Activated CD4-positive, alpha-beta memory T cell treated with anti-CD3 and anti-CD28 coated beads for 36 hours (primary cell): ENCODE data around the gene CDC27. TPM values are rescaled to one million over a fixed set of nuclear protein-coding genes. Genes with fewer than 3 reads are reported as not detected.
"Not testable (repeated sequence)": the region's sequence is repeated elsewhere in the genome, so short reads cannot be mapped to it uniquely, and the experiment has no call there.

ENCODE experiments used
- CTCF ChIA-PET: fragments of 350-600 bp; sonication (Branson Sonifier 250); formaldehyde crosslinking; loops from one replicate; lab custom pipeline; 2021; ENCODE audit warnings: antibody characterized with exemption, inconsistent platforms; lab: Charles Lee
- POLR2A ChIA-PET: fragments of 350-600 bp; sonication (Branson Sonifier 250); formaldehyde crosslinking; loops from one replicate; lab custom pipeline; 2021; ENCODE audit warnings: antibody characterized with exemption; lab: Charles Lee
- DNase-seq: peaks from one replicate; pipeline ENCODE4 v3.0.0-alpha.2; 2020
- H3K27ac Mint-ChIP-seq: one replicate; pipeline ENCODE4 v1.8.0; 2021; ENCODE audit warnings: mixed read lengths
- H3K27me3 Mint-ChIP-seq: one replicate; pipeline ENCODE4 v1.8.0; 2021; ENCODE audit warnings: mixed read lengths
- H3K36me3 Mint-ChIP-seq: one replicate; pipeline ENCODE4 v1.8.0; 2021; ENCODE audit warnings: mixed read lengths
- H3K4me1 Mint-ChIP-seq: one replicate; pipeline ENCODE4 v1.8.0; 2021; ENCODE audit warnings: low read depth, mixed read lengths
- H3K4me3 Mint-ChIP-seq: one replicate; pipeline ENCODE4 v1.8.0; 2021; ENCODE audit warnings: mild to moderate bottlenecking, mixed read lengths
- H3K9me3 Mint-ChIP-seq: one replicate; pipeline ENCODE4 v1.8.0; 2021; ENCODE audit warnings: mixed read lengths
- intact Hi-C: fragments of 100-400 bp; cut with micrococcal nuclease; formaldehyde crosslinking; loops from one replicate; pipeline ENCODE4 v1.15.1; 2023
- total RNA-seq, 2 experiments: library from RNA; stranded (reverse); gene quantifications; one replicate each; pipeline ENCODE4 v1.2.3, GENCODE V29; 2021

Gene CDC27
- total RNA-seq, 2 experiments from 2014 or later: 113 to 133 TPM

GRCh38 chr17:47165137-47165536 is 24.0 kb downstream of the CDC27 start:
- intact Hi-C loops: no loop called here
- no peak for DNase-seq
- H3K4me1 Mint-ChIP-seq: peaks cover 17% of the 10 kb centered on the region
- no peak overlapping the region for H3K27ac Mint-ChIP-seq
- H3K27me3 Mint-ChIP-seq: no peaks in the 10 kb centered on the region
- H3K36me3 Mint-ChIP-seq: peaks cover 31% of the 10 kb centered on the region
- ChIA-PET POLR2A (no interaction called here), CTCF (no interaction called here)
- H3K4me3 Mint-ChIP-seq: no peak overlapping the region
- no peaks in the 10 kb centered on the region for H3K9me3 Mint-ChIP-seq

GRCh38 chr17:47164263-47164662 is 24.8 kb downstream of the CDC27 start:
- no peaks in the 10 kb centered on the region for H3K9me3 Mint-ChIP-seq
- ChIA-PET POLR2A (no interaction called here), CTCF (no interaction called here)

DNA sequence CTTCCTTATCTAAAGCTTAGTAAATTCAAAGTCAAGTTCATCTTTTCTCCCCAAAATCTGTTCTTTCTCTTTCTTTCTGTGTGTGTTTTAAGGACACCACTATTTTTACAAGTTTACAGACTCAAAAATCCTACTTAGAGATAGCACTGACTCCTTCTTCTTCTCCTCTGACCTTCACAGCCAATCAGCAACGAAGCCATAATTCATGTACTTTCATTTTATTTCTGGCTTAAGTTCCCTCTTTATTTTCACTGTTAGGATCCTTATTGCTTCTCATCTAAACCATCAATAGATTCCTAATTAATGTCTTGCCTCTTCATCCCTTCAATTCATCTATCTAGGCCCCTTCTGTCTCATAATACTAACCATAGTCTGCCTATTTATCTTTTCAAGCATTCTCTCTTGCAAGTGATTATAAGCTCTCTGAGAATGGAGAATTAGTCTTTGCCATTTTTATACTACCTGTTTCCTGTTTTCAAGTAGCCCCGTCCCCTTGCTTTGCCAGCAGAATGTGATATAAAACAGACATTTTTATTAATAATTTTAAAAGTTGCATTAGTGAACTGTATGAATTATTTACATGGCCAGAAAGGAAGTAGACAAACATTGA is 27.0 kb downstream of the CDC27 start:
- POLR2A ChIA-PET: no interaction called here

More at GRCh38 chr17:47164263-47164662, 24.8 kb downstream of the CDC27 start:
- Mint-ChIP-seq H3K36me3 (peaks cover 28% of the 10 kb centered on the region), H3K4me1 (peaks cover 15% of the 10 kb centered on the region), H3K4me3 (no peak overlapping the region), H3K27ac (no peak overlapping the region), H3K27me3 (no peaks in the 10 kb centered on the region)
- intact Hi-C loops: no loop called here
- DNase-seq: no peak

DNA sequence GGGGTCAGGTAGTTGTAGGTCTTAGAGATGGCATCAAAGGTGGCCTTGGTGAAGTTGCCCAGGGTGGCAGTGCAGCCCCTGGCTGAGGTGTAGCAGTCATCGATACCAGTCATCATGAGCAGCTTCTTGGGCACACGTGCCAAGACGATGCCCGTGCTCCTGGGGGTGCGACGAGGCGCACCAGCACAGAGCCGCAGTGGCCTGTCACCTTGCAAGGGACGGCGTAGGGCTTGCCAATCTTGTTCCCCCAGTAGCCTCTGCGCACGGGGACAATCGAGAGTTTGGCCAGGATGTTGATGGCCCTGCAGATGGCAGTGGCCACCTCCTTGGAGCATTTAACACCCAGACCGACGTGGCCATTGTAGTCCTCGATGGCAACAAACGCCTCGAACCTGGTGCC is 29.8 kb downstream of the CDC27 start:
- peaks cover 26% of the 10 kb centered on the region for H3K36me3 Mint-ChIP-seq
- no peak overlapping the region for H3K4me3 Mint-ChIP-seq
- POLR2A ChIA-PET: no interaction called here
- no peaks in the 10 kb centered on the region for H3K9me3 Mint-ChIP-seq
- DNase-seq: no peak
- no peak overlapping the region for H3K27ac Mint-ChIP-seq
- H3K27me3 Mint-ChIP-seq: no peaks in the 10 kb centered on the region
- H3K4me1 Mint-ChIP-seq: peaks cover 15% of the 10 kb centered on the region
- CTCF ChIA-PET: no interaction called here
- intact Hi-C loops: no loop called here

More for the DNA sequence above, 27.0 kb downstream of the CDC27 start:
- DNase-seq: no peak
- intact Hi-C loops: no loop called here
- CTCF ChIA-PET: no interaction called here
- Mint-ChIP-seq H3K4me1 (peaks cover 15% of the 10 kb centered on the region), H3K36me3 (peaks cover 20% of the 10 kb centered on the region), H3K4me3 (no peak overlapping the region), H3K27ac (no peak overlapping the region), H3K27me3 (no peaks in the 10 kb centered on the region), H3K9me3 (no peaks in the 10 kb centered on the region)

- no peak overlapping the region for H3K4me3 Mint-ChIP-seq
- H3K27ac Mint-ChIP-seq: no peak overlapping the region
- no peaks in the 10 kb centered on the region for H3K4me1 Mint-ChIP-seq
- DNase-seq: no peak
- peaks cover 34% of the 10 kb centered on the region for H3K36me3 Mint-ChIP-seq
- H3K27me3 Mint-ChIP-seq: no peaks in the 10 kb centered on the region
- intact Hi-C loops: no loop called here
- POLR2A ChIA-PET: no interaction called here
- no peaks in the 10 kb centered on the region for H3K9me3 Mint-ChIP-seq
- CTCF ChIA-PET: no interaction called here
These were observed 43.7 kb downstream of the CDC27 start for GRCh38 chr17:47145351-47145750.

- no peaks in the 10 kb centered on the region for H3K4me1 Mint-ChIP-seq
- CTCF ChIA-PET: interaction anchor here (0.7 kb wide), 1 partner anchor 94 kb away, joined by 3 read pairs; no protein-coding TSS in a partner anchor
- POLR2A ChIA-PET: no interaction called here
- DNase-seq: no peak
- H3K9me3 Mint-ChIP-seq: no peaks in the 10 kb centered on the region
- H3K4me3 Mint-ChIP-seq: no peak overlapping the region
- intact Hi-C loops: no loop called here
- no peak overlapping the region for H3K27ac Mint-ChIP-seq
- H3K27me3 Mint-ChIP-seq: no peaks in the 10 kb centered on the region
- H3K36me3 Mint-ChIP-seq: peaks cover 36% of the 10 kb centered on the region
These were observed 53.9 kb downstream of the CDC27 start for GRCh38 chr17:47135235-47135634.

GRCh38 chr17:47134354-47134753 is 54.7 kb downstream of the CDC27 start:
- POLR2A ChIA-PET: not testable (repeated sequence)
- CTCF ChIA-PET: interaction anchor here (0.7 kb wide), 2 partner anchors 8 to 95 kb away, joined by 3 read pairs; no protein-coding TSS in a partner anchor
- H3K36me3 Mint-ChIP-seq: peaks cover 32% of the 10 kb centered on the region

GRCh38 chr17:47131761-47132160 is 57.3 kb downstream of the CDC27 start:
- intact Hi-C loops: no loop called here
- Mint-ChIP-seq H3K9me3 (no peaks in the 10 kb centered on the region), H3K27ac (no peak overlapping the region), H3K27me3 (no peaks in the 10 kb centered on the region), H3K4me3 (no peak overlapping the region), H3K36me3 (peaks cover 13% of the 10 kb centered on the region), H3K4me1 (no peaks in the 10 kb centered on the region)
- ChIA-PET CTCF (interaction anchor here (0.6 kb wide), 1 partner anchor 14 kb away, joined by 3 read pairs; no protein-coding TSS in a partner anchor), POLR2A (no interaction called here)
- DNase-seq: no peak

More at GRCh38 chr17:47134354-47134753, 54.7 kb downstream of the CDC27 start:
- DNase-seq, H3K4me1 Mint-ChIP-seq, H3K27me3 Mint-ChIP-seq, H3K27ac Mint-ChIP-seq, intact Hi-C loops, H3K9me3 Mint-ChIP-seq, H3K4me3 Mint-ChIP-seq: not testable (repeated sequence)

GRCh38 chr17:47126835-47127234 is 62.3 kb downstream of the CDC27 start:
- H3K4me3 Mint-ChIP-seq, POLR2A ChIA-PET, H3K4me1 Mint-ChIP-seq, H3K9me3 Mint-ChIP-seq, intact Hi-C loops, DNase-seq, H3K27me3 Mint-ChIP-seq, H3K27ac Mint-ChIP-seq: not testable (repeated sequence)
- peaks cover 15% of the 10 kb centered on the region for H3K36me3 Mint-ChIP-seq
- CTCF ChIA-PET: interaction anchor here (0.6 to 1.0 kb wide), 2 partner anchors 185 to 188 kb away, joined by 3 read pairs; no protein-coding TSS in a partner anchor

- H3K4me1 Mint-ChIP-seq, POLR2A ChIA-PET: not testable (repeated sequence)
- CTCF ChIA-PET: interaction anchor here (1.2 kb wide), 1 partner anchor 239 kb away, joined by 3 read pairs; no protein-coding TSS in a partner anchor
These were observed 65.8 kb downstream of the CDC27 start for GRCh38 chr17:47123262-47123661.

DNA sequence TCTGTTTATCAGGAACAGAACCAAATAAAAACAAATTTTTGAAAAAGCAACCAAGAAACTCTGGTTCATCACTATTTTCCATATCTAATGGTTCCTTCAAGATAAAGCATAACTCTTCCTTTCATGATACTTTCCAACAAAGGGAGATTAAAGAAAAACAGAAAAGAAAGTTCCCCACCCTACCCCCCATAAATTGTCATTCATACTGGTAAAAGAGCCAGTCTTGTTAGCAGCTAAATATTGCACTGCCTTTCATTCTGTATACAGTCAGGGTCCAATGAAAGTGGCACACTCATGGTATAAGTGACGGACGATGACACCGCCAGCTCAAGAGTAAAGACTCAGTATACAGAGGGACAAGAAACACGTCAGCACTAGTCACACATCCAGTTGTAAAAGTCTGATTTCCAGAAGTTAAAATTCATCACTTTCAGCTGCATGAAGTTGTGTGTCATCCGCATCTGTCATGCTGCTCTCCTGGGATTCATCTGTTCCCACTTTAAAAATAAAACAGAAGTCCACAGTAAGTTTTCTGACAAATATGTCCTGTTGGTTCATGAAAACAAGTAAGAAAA is 68.5 kb downstream of the CDC27 start:
- peaks cover 13% of the 10 kb centered on the region for H3K36me3 Mint-ChIP-seq
- DNase-seq: no peak
- no peak overlapping the region for H3K4me3 Mint-ChIP-seq
- CTCF ChIA-PET: no interaction called here
- H3K4me1 Mint-ChIP-seq: peaks cover 10% of the 10 kb centered on the region
- POLR2A ChIA-PET: interaction anchor here (0.6 kb wide), 1 partner anchor 1479 kb away, joined by 3 read pairs; no protein-coding TSS in a partner anchor
- no peaks in the 10 kb centered on the region for H3K27me3 Mint-ChIP-seq
- intact Hi-C loops: no loop called here
- no peak overlapping the region for H3K27ac Mint-ChIP-seq
- no peaks in the 10 kb centered on the region for H3K9me3 Mint-ChIP-seq

More at GRCh38 chr17:47123262-47123661, 65.8 kb downstream of the CDC27 start:
- H3K27ac Mint-ChIP-seq, intact Hi-C loops, DNase-seq, H3K27me3 Mint-ChIP-seq, H3K9me3 Mint-ChIP-seq, H3K4me3 Mint-ChIP-seq: not testable (repeated sequence)
- H3K36me3 Mint-ChIP-seq: peaks cover 22% of the 10 kb centered on the region

- H3K27me3 Mint-ChIP-seq: no peaks in the 10 kb centered on the region
- H3K4me1 Mint-ChIP-seq: peaks cover 10% of the 10 kb centered on the region
- H3K27ac Mint-ChIP-seq: peak overlapping the region; percentile 14
- peaks cover 13% of the 10 kb centered on the region for H3K36me3 Mint-ChIP-seq
- H3K4me3 Mint-ChIP-seq: no peak overlapping the region
- no peak for DNase-seq
- intact Hi-C loops: no loop called here
- ChIA-PET POLR2A (interaction anchor here (0.6 kb wide), 1 partner anchor 1478 kb away, joined by 3 read pairs; no protein-coding TSS in a partner anchor), CTCF (no interaction called here)
- no peaks in the 10 kb centered on the region for H3K9me3 Mint-ChIP-seq
These were observed 69.2 kb downstream of the CDC27 start for GRCh38 chr17:47119746-47120520.
